CD4-positive, alpha-beta T cell treated with Interleukin-1 beta for 1 hour (primary cell): ENCODE results near the gene BRD1.
"Not testable (repeated sequence)": the region's sequence is repeated elsewhere in the genome, so short reads cannot be mapped to it uniquely, and the experiment has no call there.

Source experiments
- DNase-seq, 2 donors: peaks; one replicate each; pipeline ENCODE4 v3.0.0-alpha.2; 2020 to 2022

BRD1 gene

GRCh38 chr22:49825944-49826602, 1.6 kb downstream of the BRD1 start:
- peak; percentile 60 to 62 for DNase-seq

- no peak for DNase-seq
Observed at GRCh38 chr22:49825436-49825835, 2.2 kb downstream of the BRD1 start.

GRCh38 chr22:49824936-49825335, 2.7 kb downstream of the BRD1 start:
- no peak for DNase-seq

GRCh38 chr22:49824185-49824925, 3.3 kb downstream of the BRD1 start:
- no peak for DNase-seq

GRCh38 chr22:49823289-49824045, 4.2 kb downstream of the BRD1 start:
- no peak for DNase-seq

GRCh38 chr22:49821741-49822140, 5.9 kb downstream of the BRD1 start:
- not testable (repeated sequence) for DNase-seq

- DNase-seq: no peak
Observed at GRCh38 chr22:49820984-49821383, 6.7 kb downstream of the BRD1 start.

- no peak for DNase-seq
Observed at GRCh38 chr22:49817359-49817758, 10.3 kb downstream of the BRD1 start.

GRCh38 chr22:49815641-49816091, 12.0 kb downstream of the BRD1 start:
- no peak for DNase-seq

GRCh38 chr22:49814856-49815255, 12.8 kb downstream of the BRD1 start:
- DNase-seq: no peak

- DNase-seq: no peak
Observed at GRCh38 chr22:49814164-49814686, 13.4 kb downstream of the BRD1 start.

GRCh38 chr22:49812838-49813237, 14.8 kb downstream of the BRD1 start:
- DNase-seq: no peak

- DNase-seq: no peak
Observed at GRCh38 chr22:49811020-49811791, 16.5 kb downstream of the BRD1 start.

GRCh38 chr22:49810363-49811019, 17.2 kb downstream of the BRD1 start:
- no peak for DNase-seq

- DNase-seq: peak; percentile 51 to 60
Observed at GRCh38 chr22:49807780-49808708, 19.6 kb downstream of the BRD1 start.

- DNase-seq: no peak
Observed at GRCh38 chr22:49807129-49807528, 20.5 kb downstream of the BRD1 start.

- no peak for DNase-seq
Observed at GRCh38 chr22:49803737-49804375, 23.8 kb downstream of the BRD1 start.

GRCh38 chr22:49803134-49803533, 24.5 kb downstream of the BRD1 start:
- DNase-seq: no peak

GRCh38 chr22:49801391-49802060, 26.1 kb downstream of the BRD1 start:
- no peak for DNase-seq
